GM23338 (cell line): ENCODE data around the gene RMND5A.

ENCODE experiments used
- CTCF ChIP-seq, 2 experiments: fragments of 200-600 bp in 1 of 2; sonication (generic) in 1 of 2; conservative IDR thresholded peaks; 2 replicates each; pipeline versions ENCODE4 v1.5.1 to v1.6.1; 2016 to 2017; ENCODE audit warnings: antibody characterized with exemption in 2 of 2, low read depth in 2 of 2, mild to moderate bottlenecking in 2 of 2, moderate library complexity in 1 of 2
- ZNF331 ChIP-seq: fragments of 250-450 bp; sonication (Bioruptor Pico); IDR thresholded peaks from 2 replicates; pipeline ENCODE4 v1.5.0; 2020; ENCODE audit warnings: low read depth, mild to moderate bottlenecking, moderate library complexity

GRCh38 chr2:86807468-86808275 is 87.6 kb downstream of the RMND5A start:
- TF ChIP-seq CTCF (conservative IDR thresholded peaks at IDR 0.05; ENCODE audit: low read depth in 2 of 2) (no peak), ZNF331 (CRISPR knock-in tag) (no peak)
